Lung (tissue), 12 donors: ENCODE data around the gene GIMAP6. TPM values are rescaled to one million over a fixed set of nuclear protein-coding genes. Genes with fewer than 3 reads are reported as not detected.
"Not testable (repeated sequence)": the region's sequence is repeated elsewhere in the genome, so short reads cannot be mapped to it uniquely, and the experiment has no call there.

ENCODE experiments used
- ATAC-seq: fragments of 200-7000 bp; cut with Tn5 transposase; one replicate; pipeline ENCODE4 v1.9.1; 2020; ENCODE audit warnings: moderate number of reproducible peaks; ENCODE audit not compliant: insufficient read depth, low FRiP score
- DNase-seq, 3 donors: peaks; one replicate each; pipeline ENCODE4 v3.0.0-alpha.2; 2013 to 2017
- H3K27ac ChIP-seq, 2 donors: one replicate each; pipeline ENCODE4 v1.5.1; 2013; ENCODE audit warnings: mild to moderate bottlenecking in 2 of 2, moderate library complexity in 2 of 2, control low read depth in 1 of 2, inconsistent platforms in 1 of 2, low read depth in 1 of 2, low read length in 1 of 2
- H3K27me3 ChIP-seq, 3 donors: one replicate each; pipeline ENCODE4 v1.5.1; 2013; ENCODE audit warnings: low read length in 2 of 3; ENCODE audit not compliant: control insufficient read depth in 3 of 3, insufficient read depth in 3 of 3
- H3K36me3 ChIP-seq, 4 donors: one replicate each; pipeline ENCODE4 v1.5.1; 2013; ENCODE audit warnings: low read length in 4 of 4, mild to moderate bottlenecking in 1 of 4, moderate library complexity in 1 of 4; ENCODE audit not compliant: control insufficient read depth in 4 of 4, insufficient read depth in 4 of 4
- H3K4me1 ChIP-seq, 5 donors: one replicate each; pipeline ENCODE4 v1.5.1; 2013; ENCODE audit warnings: low read length in 5 of 5, mild to moderate bottlenecking in 2 of 5, moderate library complexity in 1 of 5; ENCODE audit not compliant: control insufficient read depth in 5 of 5, insufficient read depth in 5 of 5
- H3K4me3 ChIP-seq: one replicate; pipeline ENCODE4 v1.5.1; 2013; ENCODE audit warnings: mild to moderate bottlenecking, control low read depth, moderate library complexity
- H3K9ac ChIP-seq, 2 donors: one replicate each; pipeline ENCODE4 v1.5.1; 2013; ENCODE audit warnings: low read length in 2 of 2, control low read depth in 1 of 2; ENCODE audit not compliant: insufficient read depth in 1 of 2
- H3K9me3 ChIP-seq, 4 donors: one replicate each; pipeline ENCODE4 v1.5.1; 2013; ENCODE audit warnings: low read length in 3 of 4, mild to moderate bottlenecking in 1 of 4, moderate library complexity in 1 of 4; ENCODE audit not compliant: control insufficient read depth in 4 of 4, insufficient read depth in 3 of 4
- WGBS, 2 donors: extraction: QIAGEN DNeasy Blood & Tissue Kit; methylation state at CpG; one replicate each; pipeline ENCODE4 v1.1.7; 2013; 5-methylcytosine and 5-hydroxymethylcytosine counted together
- polyA plus RNA-seq, 2 donors: library from polyadenylated mRNA; stranded (reverse); fragments of 200-250 nt; gene quantifications; one replicate each; pipeline ENCODE4 v1.2.1, GENCODE V29; 2013
- total RNA-seq, 2 donors: library from RNA; depleted of rRNA in 1 of 2; stranded (reverse); fragments of >200 nt in 1 of 2; gene quantifications; one replicate each; pipeline ENCODE4 v1.2.1, GENCODE V29; 2014 to 2021
- TF ChIP-seq, protein P1 (sequence below): IDR thresholded peaks from 2 replicates; pipeline ENCODE4 v1.5.1; 2012; ENCODE audit warnings: mild to moderate bottlenecking; ENCODE audit errors: control extremely low read depth, extremely low read depth
- donor health status: control.
- donor health status: control.
- donor health status: Bipolar disorder and iron deficiency.
- donor health status: healthy.
- donor health status: DM: yes; HTN: yes; CAD: no.

The GIMAP6 gene
- total and polyA plus RNA-seq, 4 donors, result 12.1 to 53.7 (median 40.0) TPM

- DNase-seq (no peak), ATAC-seq (no peak)
- 65 to 83% methylated on average over 3 of the region's 3 CpGs for WGBS, 2 donors
- Histone ChIP-seq H3K4me1 (no peaks in the 10 kb centered on the region), H3K36me3 (no peaks in the 10 kb centered on the region), H3K9ac (no peak overlapping the region), H3K9me3 (no peaks in the 10 kb centered on the region), H3K27ac (peak overlapping the region in 1 of 2 donors; percentile 21), H3K4me3 (no peak overlapping the region), H3K27me3 (no peaks in the 10 kb centered on the region)
- TF ChIP-seq, protein P1, sequence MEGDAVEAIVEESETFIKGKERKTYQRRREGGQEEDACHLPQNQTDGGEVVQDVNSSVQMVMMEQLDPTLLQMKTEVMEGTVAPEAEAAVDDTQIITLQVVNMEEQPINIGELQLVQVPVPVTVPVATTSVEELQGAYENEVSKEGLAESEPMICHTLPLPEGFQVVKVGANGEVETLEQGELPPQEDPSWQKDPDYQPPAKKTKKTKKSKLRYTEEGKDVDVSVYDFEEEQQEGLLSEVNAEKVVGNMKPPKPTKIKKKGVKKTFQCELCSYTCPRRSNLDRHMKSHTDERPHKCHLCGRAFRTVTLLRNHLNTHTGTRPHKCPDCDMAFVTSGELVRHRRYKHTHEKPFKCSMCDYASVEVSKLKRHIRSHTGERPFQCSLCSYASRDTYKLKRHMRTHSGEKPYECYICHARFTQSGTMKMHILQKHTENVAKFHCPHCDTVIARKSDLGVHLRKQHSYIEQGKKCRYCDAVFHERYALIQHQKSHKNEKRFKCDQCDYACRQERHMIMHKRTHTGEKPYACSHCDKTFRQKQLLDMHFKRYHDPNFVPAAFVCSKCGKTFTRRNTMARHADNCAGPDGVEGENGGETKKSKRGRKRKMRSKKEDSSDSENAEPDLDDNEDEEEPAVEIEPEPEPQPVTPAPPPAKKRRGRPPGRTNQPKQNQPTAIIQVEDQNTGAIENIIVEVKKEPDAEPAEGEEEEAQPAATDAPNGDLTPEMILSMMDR, result no peak
Measured at GRCh38 chr7:150620617-150621371, 11.4 kb downstream of the GIMAP6 start.

DNA sequence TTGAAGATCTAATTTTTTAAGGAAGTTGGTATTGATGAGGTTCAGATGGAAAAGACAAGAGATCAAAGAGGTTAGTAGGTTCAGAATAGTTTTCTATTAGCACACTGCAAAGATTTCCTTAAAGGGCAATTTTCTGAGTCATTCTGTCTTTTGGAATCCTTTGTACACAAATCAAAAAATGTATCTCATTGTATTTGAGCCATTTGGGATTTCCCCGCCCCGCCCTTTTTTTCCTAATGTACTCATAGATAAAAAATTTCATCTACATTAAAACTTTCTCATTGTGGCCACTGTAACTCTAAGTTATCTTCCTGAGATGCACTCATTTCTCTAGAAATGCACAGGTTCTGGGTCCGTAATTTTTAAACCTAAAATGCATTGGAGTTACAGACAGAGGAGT is 12.1 kb downstream of the GIMAP6 start:
- TF ChIP-seq, protein P1, result no peak
- Histone ChIP-seq H3K27ac (peak overlapping the region in 1 of 2 donors; percentile 21), H3K9ac (no peak overlapping the region), H3K9me3 (no peaks in the 10 kb centered on the region), H3K36me3 (no peaks in the 10 kb centered on the region), H3K4me1 (no peaks in the 10 kb centered on the region), H3K4me3 (no peak overlapping the region), H3K27me3 (no peaks in the 10 kb centered on the region)
- DNase-seq (no peak), ATAC-seq (no peak)
- WGBS, 2 donors, result 95 to 96% methylated on average over 3 of the region's 3 CpGs

DNA sequence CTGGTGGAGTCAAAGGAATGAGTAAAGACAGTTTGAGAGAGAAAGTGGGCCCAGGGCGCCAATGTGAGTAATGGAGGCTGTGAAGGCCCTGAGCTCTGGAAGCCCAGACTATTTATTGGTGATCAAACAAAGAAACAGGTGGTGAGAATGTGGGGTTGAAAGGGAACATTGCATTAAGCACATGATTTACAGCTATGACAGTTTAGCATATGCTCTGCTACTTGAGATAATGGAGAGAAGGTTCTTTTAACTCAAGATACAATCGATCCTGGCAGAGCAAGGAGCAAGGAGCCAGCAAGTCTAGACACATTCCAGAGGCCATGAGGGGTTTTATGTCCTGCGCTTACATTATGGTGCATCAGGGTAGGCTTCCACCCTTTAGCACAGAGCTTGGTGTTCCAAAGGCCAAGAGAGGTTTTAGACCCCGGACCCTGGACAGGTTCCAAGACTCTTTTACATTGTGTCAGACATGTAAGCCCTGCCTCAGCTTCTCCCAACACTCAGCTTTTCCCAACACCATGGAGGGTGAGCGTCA is 16.9 kb downstream of the GIMAP6 start:
- not testable (repeated sequence) for DNase-seq, H3K4me3 ChIP-seq, H3K9me3 ChIP-seq, H3K27ac ChIP-seq, ATAC-seq, H3K4me1 ChIP-seq, H3K27me3 ChIP-seq, H3K9ac ChIP-seq, H3K36me3 ChIP-seq
- 78 to 79% methylated on average over 5 of the region's 5 CpGs for WGBS, 2 donors

- not testable (repeated sequence) for H3K4me3 ChIP-seq, H3K4me1 ChIP-seq, H3K9me3 ChIP-seq, H3K27ac ChIP-seq, DNase-seq, H3K36me3 ChIP-seq, H3K27me3 ChIP-seq, H3K9ac ChIP-seq, ATAC-seq
- 87 to 90% methylated on average over 1 of the region's 1 CpG for WGBS, 2 donors
Measured at GRCh38 chr7:150614426-150614825, 17.8 kb downstream of the GIMAP6 start.
